Lower leg skin (tissue), 4 donors: Measurements from ENCODE around the gene B3GALT5. TPM values are rescaled to one million over a fixed set of nuclear protein-coding genes. Genes with fewer than 3 reads are reported as not detected.
"Not testable (repeated sequence)": the region's sequence is repeated elsewhere in the genome, so short reads cannot be mapped to it uniquely, and the experiment has no call there.

ENCODE experiments used
- DNase-seq, 2 donors: peaks; one replicate each; pipeline ENCODE4 v3.0.0-alpha.2; 2019; ENCODE audit warnings: low spot score in 2 of 2
- H3K4me3 ChIP-seq: fragments of 200-600 bp; sonication (generic); 2 replicates; pipeline ENCODE4 v1.5.1; 2017; ENCODE audit warnings: mild to moderate bottlenecking, low read depth; ENCODE audit not compliant: poor library complexity, severe bottlenecking
- CTCF ChIP-seq, 3 donors: fragments of 450-650 bp; IDR thresholded peaks; one replicate each; pipeline ENCODE4 v1.5.1; 2016; ENCODE audit warnings: antibody characterized with exemption in 3 of 3, mild to moderate bottlenecking in 3 of 3, moderate library complexity in 2 of 3
- POLR2A ChIP-seq, 2 donors: fragments of 450-650 bp; IDR thresholded peaks; one replicate each; pipeline ENCODE4 v1.6.1; 2016 to 2017; ENCODE audit warnings: antibody characterized with exemption in 2 of 2, mild to moderate bottlenecking in 1 of 2, moderate library complexity in 1 of 2
- WGBS, 2 donors: methylation state at CpG; one replicate each; pipeline ENCODE4 v1.1.5; 2018; 5-methylcytosine and 5-hydroxymethylcytosine counted together
- intact Hi-C: fragments of 100-400 bp; cut with DNase I; formaldehyde crosslinking; loops from one replicate; pipeline ENCODE4 v1.15.0; 2023; ENCODE audit warnings: low total_unique reads
- total RNA-seq, 4 donors: library from RNA; depleted of rRNA; stranded (reverse); fragments of >200 nt; gene quantifications; one replicate each; pipeline ENCODE4 v1.1.0, GENCODE V29; 2016

B3GALT5 gene
- total RNA-seq, 4 donors from 2014 or later, result 0.89 to 7.6 (median 4.1) TPM

- no peak for DNase-seq
- WGBS, 2 donors, result 69 to 71% methylated on average over 3 of the region's 3 CpGs
- intact Hi-C loops, result no loop called here
- TF ChIP-seq POLR2A (IDR thresholded peaks at IDR 0.05) (no peak), CTCF (IDR thresholded peaks at IDR 0.05) (no peak)
- no peak overlapping the region for H3K4me3 ChIP-seq
Measured at GRCh38 chr21:39576518-39577128, 36.1 kb upstream of the B3GALT5 start.

GRCh38 chr21:39579734-39580332 lies 32.9 kb upstream of the B3GALT5 start:
- no peak for DNase-seq
- 87 to 91% methylated on average over 16 of the region's 16 CpGs for WGBS, 2 donors
- no peak overlapping the region for H3K4me3 ChIP-seq
- TF ChIP-seq CTCF (IDR thresholded peaks at IDR 0.05) (no peak), POLR2A (IDR thresholded peaks at IDR 0.05) (no peak)
- intact Hi-C loops, result no loop called here

DNA sequence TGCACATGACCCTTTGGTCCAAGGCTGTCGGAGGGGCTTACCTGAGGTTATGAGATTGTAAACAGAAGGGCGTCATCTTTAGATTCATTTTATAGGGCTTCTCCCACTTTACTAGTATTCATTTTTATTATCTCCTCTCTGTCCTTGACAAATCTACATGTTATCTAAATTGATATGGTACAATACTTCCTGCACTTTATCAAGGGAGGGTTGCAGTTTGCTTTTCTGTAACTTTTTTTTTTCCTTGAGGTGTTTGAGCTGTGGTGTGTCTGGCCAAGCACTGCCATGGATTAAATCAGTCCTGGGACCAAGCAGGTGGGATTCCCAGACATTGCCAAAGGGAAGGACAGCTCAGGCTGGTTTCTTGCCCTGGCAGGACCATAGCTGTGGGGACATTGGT lies 32.0 kb upstream of the B3GALT5 start:
- TF ChIP-seq CTCF (IDR thresholded peaks at IDR 0.05), result no peak
- TF ChIP-seq POLR2A (IDR thresholded peaks at IDR 0.05), result no peak
- DNase-seq, result no peak
- intact Hi-C loops, result no loop called here
- WGBS, 2 donors, result 41 to 45% methylated on average over 2 of the region's 2 CpGs
- no peak overlapping the region for H3K4me3 ChIP-seq

DNA sequence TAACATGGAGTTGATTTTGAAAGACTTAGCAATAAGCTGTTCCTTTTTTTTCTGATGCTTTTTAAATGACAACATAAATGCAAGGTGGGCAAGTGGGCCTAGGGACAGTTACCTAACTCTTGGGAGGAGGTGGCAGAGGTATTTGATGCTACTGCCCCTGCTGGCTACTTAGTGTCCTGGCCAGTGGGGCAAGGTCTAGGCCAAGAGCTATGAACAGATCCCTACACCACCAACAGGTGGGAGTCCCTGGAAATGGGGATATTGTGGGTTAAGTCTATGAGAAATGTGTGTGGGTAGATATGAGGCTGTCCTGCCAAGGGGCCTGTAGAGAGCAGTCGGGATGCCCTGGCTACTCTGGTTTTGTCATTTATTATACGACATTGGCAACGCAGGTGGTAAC lies 31.3 kb upstream of the B3GALT5 start:
- TF ChIP-seq POLR2A (IDR thresholded peaks at IDR 0.05), result no peak
- intact Hi-C loops, result no loop called here
- WGBS, 2 donors, result 86 to 90% methylated on average over 3 of the region's 3 CpGs
- H3K4me3 ChIP-seq, result no peak overlapping the region
- no peak for DNase-seq

GRCh38 chr21:39582749-39583148 lies 30.0 kb upstream of the B3GALT5 start:
- 94 to 96% methylated on average over 4 of the region's 4 CpGs for WGBS, 2 donors
- intact Hi-C loops, result no loop called here
- H3K4me3 ChIP-seq, result no peak overlapping the region
- TF ChIP-seq CTCF (IDR thresholded peaks at IDR 0.05) (no peak), POLR2A (IDR thresholded peaks at IDR 0.05) (no peak)
- no peak for DNase-seq

DNA sequence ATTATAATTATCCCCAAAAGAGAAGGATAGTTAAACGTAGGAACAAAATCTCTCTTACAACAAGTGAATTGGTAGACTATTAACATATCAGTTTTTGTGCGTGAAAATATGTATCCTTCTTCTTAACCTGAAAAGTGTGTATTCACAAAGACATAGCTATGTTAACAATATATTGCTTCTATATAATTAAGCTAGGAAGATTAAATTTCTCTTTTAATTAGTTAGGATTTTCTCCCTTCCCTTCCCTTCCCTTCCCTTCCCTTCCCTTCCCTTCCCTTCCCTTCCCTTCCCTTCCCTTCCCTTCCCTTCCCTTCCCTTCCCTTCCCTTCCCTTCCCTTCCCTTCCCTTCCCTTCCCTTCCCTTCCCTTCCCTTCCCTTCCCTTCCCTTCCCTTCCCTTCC lies 29.2 kb upstream of the B3GALT5 start:
- H3K4me3 ChIP-seq, intact Hi-C loops, DNase-seq: not testable (repeated sequence)
- WGBS, 2 donors, result 82 to 84% methylated on average over 2 of the region's 2 CpGs

GRCh38 chr21:39587376-39587775 lies 25.4 kb upstream of the B3GALT5 start:
- intact Hi-C loops, result no loop called here
- WGBS, 2 donors, result 75 to 76% methylated on average over 4 of the region's 4 CpGs
- TF ChIP-seq POLR2A (IDR thresholded peaks at IDR 0.05), result no peak
- TF ChIP-seq CTCF (IDR thresholded peaks at IDR 0.05), result no peak
- no peak overlapping the region for H3K4me3 ChIP-seq
- DNase-seq, result no peak
